H1 (cell line): ENCODE data around the gene SLC19A1.

Source experiments
- ASH2L ChIP-seq: fragments of 200-600, 300-600 bp; sonication (generic); IDR thresholded peaks from one replicate; pipeline ENCODE4 v1.7.1; 2017; ENCODE audit warnings: low read length
- CEBPB ChIP-seq: IDR thresholded peaks from 2 replicates; pipeline ENCODE4 v1.6.1; 2012; ENCODE audit warnings: low read depth, low read length
- CTCF ChIP-seq, 3 experiments: IDR thresholded peaks; 1 replicate in 2 of 3; 2 replicates in 1 of 3; pipeline versions ENCODE4 v1.5.1 to v1.6.1; 2011; ENCODE audit warnings: low read length in 3 of 3, mild to moderate bottlenecking in 3 of 3, inconsistent platforms in 2 of 3, low read depth in 1 of 3, moderate library complexity in 1 of 3; ENCODE audit not compliant: insufficient read depth in 1 of 3; ENCODE audit errors: control extremely low read depth in 1 of 3
- EGR1 ChIP-seq: IDR thresholded peaks from 2 replicates; pipeline ENCODE4 v1.6.1; 2011; ENCODE audit warnings: low read depth, low read length, borderline replicate concordance
- EZH2 ChIP-seq: fragments of 200-600 bp; sonication (generic); IDR thresholded peaks from 2 replicates; pipeline ENCODE4 v1.7.1; 2012; ENCODE audit warnings: low read depth, mild to moderate bottlenecking, moderate library complexity, low read length, inconsistent platforms; ENCODE audit not compliant: severe bottlenecking
- GABPA ChIP-seq: IDR thresholded peaks from 2 replicates; pipeline ENCODE4 v1.6.1; 2011; ENCODE audit warnings: mild to moderate bottlenecking, low read length, moderate library complexity, borderline replicate concordance; ENCODE audit not compliant: insufficient read depth
- HDAC2 ChIP-seq, 2 experiments: fragments of 300-600 bp in 1 of 2; sonication (generic) in 1 of 2; IDR thresholded peaks; 2 replicates each; pipeline ENCODE4 v1.6.1; 2011 to 2012; ENCODE audit warnings: low read depth in 2 of 2, low read length in 2 of 2, mild to moderate bottlenecking in 2 of 2, moderate library complexity in 2 of 2, borderline replicate concordance in 1 of 2, inconsistent platforms in 1 of 2
- JUN ChIP-seq: IDR thresholded peaks from 2 replicates; pipeline ENCODE4 v1.6.1; 2011; ENCODE audit warnings: low read depth, mild to moderate bottlenecking, improper control_type of control experiment, low read length
- POLR2A ChIP-seq, 2 experiments: IDR thresholded peaks; 1 replicate in 1 of 2; 2 replicates in 1 of 2; pipeline ENCODE4 v1.6.1; 2011; ENCODE audit warnings: low read depth in 2 of 2, low read length in 2 of 2, mild to moderate bottlenecking in 2 of 2; ENCODE audit errors: control extremely low read depth in 1 of 2
- POLR2AphosphoS5 ChIP-seq: IDR thresholded peaks from 2 replicates; pipeline ENCODE4 v1.6.1; 2011; ENCODE audit warnings: low read depth, low read length
- RNF2 ChIP-seq: fragments of 200-900, 300-1000 bp; sonication (generic); IDR thresholded peaks from 2 replicates; pipeline ENCODE4 v1.7.1; 2016; ENCODE audit warnings: borderline replicate concordance, low read depth, mild to moderate bottlenecking, antibody characterized with exemption, low read length; ENCODE audit not compliant: poor library complexity, severe bottlenecking; ENCODE audit errors: missing control alignments
- SIN3A ChIP-seq, 2 experiments: IDR thresholded peaks in 1 of 2; conservative IDR thresholded peaks in 1 of 2; 2 replicates each; pipeline ENCODE4 v1.6.1; 2011 to 2012; ENCODE audit warnings: low read length in 2 of 2, improper control_type of control experiment in 1 of 2, low read depth in 1 of 2, mild to moderate bottlenecking in 1 of 2
- SP1 ChIP-seq: IDR thresholded peaks from 2 replicates; pipeline ENCODE4 v1.6.1; 2011; ENCODE audit warnings: low read depth, low read length
- ZNF274 ChIP-seq: IDR thresholded peaks from 2 replicates; pipeline ENCODE4 v1.7.0; 2012; ENCODE audit warnings: low read length, borderline replicate concordance; ENCODE audit errors: extremely low read depth

- TF ChIP-seq HDAC2 (IDR thresholded peaks at IDR 0.05; ENCODE audit: borderline replicate concordance in 1 of 2, low read depth in 2 of 2, low read length in 2 of 2) (no peak), POLR2AphosphoS5 (no peak), RNF2 (no peak), SIN3A (conservative IDR thresholded peaks at IDR 0.05 in 1 of 2, IDR thresholded peaks at IDR 0.05 in 1 of 2; ENCODE audit: low read depth in 1 of 2, low read length in 2 of 2) (no peak), CTCF (IDR thresholded peaks at IDR 0.05; ENCODE audit: control extremely low read depth in 1 of 3, insufficient read depth in 1 of 3, low read depth in 1 of 3, low read length in 3 of 3) (no peak), EGR1 (no peak), POLR2A (IDR thresholded peaks at IDR 0.05; ENCODE audit: control extremely low read depth in 1 of 2, low read depth in 2 of 2, low read length in 2 of 2) (no peak), JUN (no peak), EZH2 (no peak), GABPA (no peak), CEBPB (no peak), SP1 (no peak), ASH2L (no peak), ZNF274 (no peak)
Measured at GRCh38 chr21:45490049-45490731, 52.0 kb downstream of the SLC19A1 start.
